ENCODE measurements around the gene RMRP. TPM values are rescaled to one million over a fixed set of nuclear protein-coding genes. Genes with fewer than 3 reads are reported as not detected.

Gene RMRP
- total and polyA plus RNA-seq, 12 donors = 885 to 23,366 (median 6,693) TPM; not detected in 1

DNA sequence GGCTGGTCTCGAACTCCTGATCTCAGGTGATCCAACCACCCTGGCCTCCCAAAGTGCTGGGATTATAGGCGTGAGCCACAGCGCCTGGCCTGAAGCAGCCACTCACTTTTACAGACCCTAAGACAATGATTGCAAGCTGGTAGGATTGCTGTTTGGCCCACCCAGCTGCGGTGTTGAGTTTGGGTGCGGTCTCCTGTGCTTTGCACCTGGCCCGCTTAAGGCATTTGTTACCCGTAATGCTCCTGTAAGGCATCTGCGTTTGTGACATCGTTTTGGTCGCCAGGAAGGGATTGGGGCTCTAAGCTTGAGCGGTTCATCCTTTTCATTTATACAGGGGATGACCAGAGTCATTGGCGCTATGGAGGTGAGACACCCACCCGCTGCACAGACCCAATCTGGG lies 17.4 kb upstream of the RMRP start:
- peak overlapping the region in 2 of 4 donors; percentile 9 to 52 for H3K4me3 ChIP-seq
- DNase-seq = no peak
- intact Hi-C loops (cut with DNase I) = no loop called here
- H3K9me3 ChIP-seq (replicated peaks in 1 of 3) = no peaks in the 10 kb centered on the region
- 59 to 76% (median 70%) methylated on average over 7 to 13 of the region's 13 CpGs for WGBS, 4 donors
- H3K27ac ChIP-seq = no peak overlapping the region
- H3K27me3 ChIP-seq = no peaks in the 10 kb centered on the region
- no peaks in the 10 kb centered on the region for H3K36me3 ChIP-seq (replicated peaks in 1 of 2)
- no peak for TF ChIP-seq POLR2A (IDR thresholded peaks at IDR 0.05)
- TF ChIP-seq, protein P1, sequence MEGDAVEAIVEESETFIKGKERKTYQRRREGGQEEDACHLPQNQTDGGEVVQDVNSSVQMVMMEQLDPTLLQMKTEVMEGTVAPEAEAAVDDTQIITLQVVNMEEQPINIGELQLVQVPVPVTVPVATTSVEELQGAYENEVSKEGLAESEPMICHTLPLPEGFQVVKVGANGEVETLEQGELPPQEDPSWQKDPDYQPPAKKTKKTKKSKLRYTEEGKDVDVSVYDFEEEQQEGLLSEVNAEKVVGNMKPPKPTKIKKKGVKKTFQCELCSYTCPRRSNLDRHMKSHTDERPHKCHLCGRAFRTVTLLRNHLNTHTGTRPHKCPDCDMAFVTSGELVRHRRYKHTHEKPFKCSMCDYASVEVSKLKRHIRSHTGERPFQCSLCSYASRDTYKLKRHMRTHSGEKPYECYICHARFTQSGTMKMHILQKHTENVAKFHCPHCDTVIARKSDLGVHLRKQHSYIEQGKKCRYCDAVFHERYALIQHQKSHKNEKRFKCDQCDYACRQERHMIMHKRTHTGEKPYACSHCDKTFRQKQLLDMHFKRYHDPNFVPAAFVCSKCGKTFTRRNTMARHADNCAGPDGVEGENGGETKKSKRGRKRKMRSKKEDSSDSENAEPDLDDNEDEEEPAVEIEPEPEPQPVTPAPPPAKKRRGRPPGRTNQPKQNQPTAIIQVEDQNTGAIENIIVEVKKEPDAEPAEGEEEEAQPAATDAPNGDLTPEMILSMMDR (IDR thresholded peaks at IDR 0.05) = no peak
- H3K4me1 ChIP-seq (replicated peaks in 1 of 2) = peaks cover 0 to 9% of the 10 kb centered on the region in 2 donors

DNA sequence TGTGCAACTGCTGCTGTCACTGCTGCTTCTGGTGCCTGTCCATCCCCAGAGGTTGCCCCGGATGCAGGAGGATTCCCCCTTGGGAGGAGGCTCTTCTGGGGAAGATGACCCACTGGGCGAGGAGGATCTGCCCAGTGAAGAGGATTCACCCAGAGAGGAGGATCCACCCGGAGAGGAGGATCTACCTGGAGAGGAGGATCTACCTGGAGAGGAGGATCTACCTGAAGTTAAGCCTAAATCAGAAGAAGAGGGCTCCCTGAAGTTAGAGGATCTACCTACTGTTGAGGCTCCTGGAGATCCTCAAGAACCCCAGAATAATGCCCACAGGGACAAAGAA lies 16.2 kb upstream of the RMRP start:
- H3K36me3 ChIP-seq (replicated peaks in 1 of 2) = no peaks in the 10 kb centered on the region
- 76 to 83% (median 80%) methylated on average over 1 to 3 of the region's 3 CpGs for WGBS, 4 donors
- no peak for DNase-seq
- H3K27ac ChIP-seq = no peak overlapping the region
- intact Hi-C loops (cut with DNase I) = no loop called here
- no peak for TF ChIP-seq POLR2A (IDR thresholded peaks at IDR 0.05)
- TF ChIP-seq, protein P1 (IDR thresholded peaks at IDR 0.05) = no peak
- H3K27me3 ChIP-seq = no peaks in the 10 kb centered on the region
- H3K4me3 ChIP-seq = no peak overlapping the region
- no peaks in the 10 kb centered on the region for H3K9me3 ChIP-seq (replicated peaks in 1 of 3)
- H3K4me1 ChIP-seq (replicated peaks in 1 of 2) = peaks cover 0 to 9% of the 10 kb centered on the region in 2 donors

DNA sequence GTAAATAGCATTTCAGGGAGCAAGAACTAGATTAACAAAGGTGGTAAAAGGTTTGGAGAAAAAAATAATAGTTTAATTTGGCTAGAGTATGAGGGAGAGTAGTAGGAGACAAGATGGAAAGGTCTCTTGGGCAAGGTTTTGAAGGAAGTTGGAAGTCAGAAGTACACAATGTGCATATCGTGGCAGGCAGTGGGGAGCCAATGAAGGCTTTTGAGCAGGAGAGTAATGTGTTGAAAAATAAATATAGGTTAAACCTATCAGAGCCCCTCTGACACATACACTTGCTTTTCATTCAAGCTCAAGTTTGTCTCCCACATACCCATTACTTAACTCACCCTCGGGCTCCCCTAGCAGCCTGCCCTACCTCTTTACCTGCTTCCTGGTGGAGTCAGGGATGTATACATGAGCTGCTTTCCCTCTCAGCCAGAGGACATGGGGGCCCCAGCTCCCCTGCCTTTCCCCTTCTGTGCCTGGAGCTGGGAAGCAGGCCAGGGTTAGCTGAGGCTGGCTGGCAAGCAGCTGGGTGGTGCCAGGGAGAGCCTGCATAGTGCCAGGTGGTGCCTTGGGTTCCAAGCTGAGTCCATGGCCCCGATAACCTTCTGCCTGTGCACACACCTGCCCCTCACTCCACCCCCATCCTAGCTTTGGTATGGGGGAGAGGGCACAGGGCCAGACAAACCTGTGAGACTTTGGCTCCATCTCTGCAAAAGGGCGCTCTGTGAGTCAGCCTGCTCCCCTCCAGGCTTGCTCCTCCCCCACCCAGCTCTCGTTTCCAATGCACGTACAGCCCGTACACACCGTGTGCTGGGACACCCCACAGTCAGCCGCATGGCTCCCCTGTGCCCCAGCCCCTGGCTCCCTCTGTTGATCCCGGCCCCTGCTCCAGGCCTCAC lies 15.6 kb upstream of the RMRP start, which contains the start of gene CA9:
Gene CA9 (plus strand): TSS at position 797 of the 893 bp plus-strand sequence. CDS start 32 bp downstream, at position 829.
- Histone ChIP-seq H3K36me3 (replicated peaks in 1 of 2) (no peaks in the 10 kb centered on the region), H3K4me1 (replicated peaks in 1 of 2) (peaks cover 0 to 9% of the 10 kb centered on the region in 2 donors), H3K27ac (peak within 1 kb of the TSS in 1 of 5 donors; percentile 13), H3K4me3 (no peak within 1 kb of the TSS), H3K27me3 (no peaks in the 10 kb centered on the region), H3K9me3 (replicated peaks in 1 of 3) (no peaks in the 10 kb centered on the region)
- intact Hi-C loops (cut with DNase I) = no loop called here
- TF ChIP-seq POLR2A (IDR thresholded peaks at IDR 0.05) = no peak
- TF ChIP-seq, protein P1 (IDR thresholded peaks at IDR 0.05) = no peak
- 49 to 54% (median 51%) methylated on average over 2 to 10 of the region's 10 CpGs for WGBS, 4 donors
- DNase-seq = peak in 3 of 7 donors; percentile 55 to 70 (median 60)

DNA sequence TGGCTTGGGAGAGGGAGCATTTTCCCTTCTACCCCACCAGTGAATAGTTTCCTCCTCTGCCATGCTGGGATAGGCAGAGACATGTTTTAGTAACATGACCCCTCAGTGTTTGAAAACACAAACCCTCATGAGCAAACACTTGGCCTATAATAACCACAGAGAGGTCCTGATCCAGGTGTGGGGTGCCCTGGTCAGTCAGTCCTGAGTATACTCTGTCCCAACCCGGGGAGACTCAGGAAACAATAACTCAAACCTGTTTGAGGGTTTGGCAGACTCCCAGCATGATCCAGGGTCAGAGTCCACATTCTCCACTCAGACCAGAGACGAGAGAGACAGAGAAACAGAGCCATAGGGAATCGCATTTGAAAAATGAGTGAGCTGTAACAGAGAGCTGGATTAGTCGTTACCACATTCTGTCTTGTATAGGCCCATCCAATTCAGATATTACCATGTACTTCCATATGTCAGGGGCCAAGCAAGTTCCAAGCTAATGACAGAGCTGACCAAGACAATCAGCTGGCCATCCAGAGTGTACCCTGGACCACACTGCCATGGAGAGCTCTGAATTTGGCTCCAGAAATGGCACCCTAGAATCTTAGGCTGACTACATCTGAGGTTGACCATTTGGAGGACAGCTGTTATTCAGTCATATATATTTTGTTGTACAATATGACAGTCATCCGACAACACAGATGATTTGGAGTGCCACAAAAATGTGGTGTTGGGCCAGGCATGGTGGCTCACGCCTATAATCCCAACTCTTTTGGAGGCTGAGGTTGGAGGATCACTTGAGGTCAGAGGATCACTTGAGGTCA lies 11.7 kb upstream of the RMRP start:
- Histone ChIP-seq H3K9me3 (replicated peaks in 1 of 3) (no peaks in the 10 kb centered on the region), H3K4me1 (replicated peaks in 1 of 2) (peaks cover 13 to 20% of the 10 kb centered on the region in 2 donors), H3K27me3 (no peaks in the 10 kb centered on the region), H3K27ac (no peak overlapping the region), H3K36me3 (replicated peaks in 1 of 2) (no peaks in the 10 kb centered on the region), H3K4me3 (no peak overlapping the region)
- 45 to 51% (median 50%) methylated on average over 6 of the region's 6 CpGs for WGBS, 4 donors
- intact Hi-C loops (cut with DNase I) = no loop called here
- TF ChIP-seq, protein P1 (IDR thresholded peaks at IDR 0.05) = no peak
- no peak for TF ChIP-seq POLR2A (IDR thresholded peaks at IDR 0.05)
- no peak for DNase-seq
